CD4-positive, alpha-beta T cell treated with Interferon alpha-2 for 1 hour (primary cell): Measurements from ENCODE around the gene ZNF385C.

ENCODE experiments used
- DNase-seq, 2 donors: peaks; one replicate each; pipeline ENCODE4 v3.0.0-alpha.2; 2020 to 2022

The ZNF385C gene

GRCh38 chr17:42075789-42076188 lies 22.5 kb downstream of the ZNF385C start:
- DNase-seq, result no peak

GRCh38 chr17:42072323-42073187 lies 25.7 kb downstream of the ZNF385C start:
- DNase-seq, result no peak

DNA sequence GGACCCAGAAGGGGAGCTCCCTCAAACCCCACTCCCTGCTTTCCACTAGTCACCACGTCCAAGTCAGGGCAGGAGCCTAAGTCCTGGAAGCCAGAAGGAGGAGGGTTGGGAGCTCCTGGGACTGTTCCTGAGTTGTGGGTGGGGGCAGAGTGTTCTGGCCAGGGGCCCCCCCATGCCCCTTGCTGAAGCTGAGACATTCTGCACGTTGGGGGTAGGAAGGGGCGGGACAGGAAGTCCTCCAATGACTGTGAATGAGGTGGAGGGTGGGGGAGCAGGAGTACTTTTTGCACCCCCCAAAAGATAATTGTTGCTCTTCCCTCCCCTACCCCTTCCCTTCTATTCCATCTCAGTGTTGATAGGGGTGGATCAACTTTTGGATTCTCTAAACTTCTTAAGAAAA lies 26.5 kb downstream of the ZNF385C start:
- DNase-seq, result no peak

GRCh38 chr17:42068979-42069378 lies 29.3 kb downstream of the ZNF385C start:
- no peak for DNase-seq

DNA sequence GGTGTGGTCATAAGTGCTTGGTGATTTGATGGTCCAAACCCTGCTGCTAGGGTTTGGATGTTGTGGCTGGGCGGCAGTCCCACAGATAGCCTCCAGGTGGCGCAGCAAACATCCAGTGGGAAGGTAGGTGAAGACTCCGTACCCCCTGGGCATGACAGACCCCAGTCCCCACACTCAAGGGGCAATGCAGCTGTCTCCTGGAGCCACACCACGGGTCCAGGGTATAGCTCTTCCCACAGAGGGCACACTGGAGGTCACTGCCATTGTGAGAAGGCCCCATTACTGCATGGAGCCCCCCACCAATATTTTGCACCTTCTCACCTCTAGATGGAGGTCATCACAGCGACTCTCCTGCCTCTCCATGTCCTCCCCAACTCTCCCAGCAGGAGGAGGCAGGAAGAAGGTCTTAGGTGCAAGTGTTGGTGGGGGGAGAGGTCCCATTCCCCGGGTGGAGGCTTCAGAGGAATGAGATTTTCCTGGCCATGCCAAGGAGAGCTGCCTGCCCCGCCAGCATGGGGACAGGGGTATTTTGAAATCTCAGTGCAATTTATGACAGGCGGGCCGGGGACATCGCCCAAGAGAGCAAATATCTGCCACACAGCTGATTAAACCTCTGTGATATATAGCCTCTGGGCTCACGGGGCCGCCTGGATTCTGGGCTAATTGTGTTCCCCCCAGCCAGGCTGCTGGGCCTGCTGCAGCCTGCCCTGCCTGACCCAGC lies 30.7 kb downstream of the ZNF385C start:
- peak; percentile 62 to 73 for DNase-seq

- peak in 1 of 2 donors; percentile 12 for DNase-seq
These were observed 33.1 kb downstream of the ZNF385C start for GRCh38 chr17:42065201-42065600.

GRCh38 chr17:42062681-42063080 lies 35.6 kb downstream of the ZNF385C start:
- DNase-seq, result no peak

DNA sequence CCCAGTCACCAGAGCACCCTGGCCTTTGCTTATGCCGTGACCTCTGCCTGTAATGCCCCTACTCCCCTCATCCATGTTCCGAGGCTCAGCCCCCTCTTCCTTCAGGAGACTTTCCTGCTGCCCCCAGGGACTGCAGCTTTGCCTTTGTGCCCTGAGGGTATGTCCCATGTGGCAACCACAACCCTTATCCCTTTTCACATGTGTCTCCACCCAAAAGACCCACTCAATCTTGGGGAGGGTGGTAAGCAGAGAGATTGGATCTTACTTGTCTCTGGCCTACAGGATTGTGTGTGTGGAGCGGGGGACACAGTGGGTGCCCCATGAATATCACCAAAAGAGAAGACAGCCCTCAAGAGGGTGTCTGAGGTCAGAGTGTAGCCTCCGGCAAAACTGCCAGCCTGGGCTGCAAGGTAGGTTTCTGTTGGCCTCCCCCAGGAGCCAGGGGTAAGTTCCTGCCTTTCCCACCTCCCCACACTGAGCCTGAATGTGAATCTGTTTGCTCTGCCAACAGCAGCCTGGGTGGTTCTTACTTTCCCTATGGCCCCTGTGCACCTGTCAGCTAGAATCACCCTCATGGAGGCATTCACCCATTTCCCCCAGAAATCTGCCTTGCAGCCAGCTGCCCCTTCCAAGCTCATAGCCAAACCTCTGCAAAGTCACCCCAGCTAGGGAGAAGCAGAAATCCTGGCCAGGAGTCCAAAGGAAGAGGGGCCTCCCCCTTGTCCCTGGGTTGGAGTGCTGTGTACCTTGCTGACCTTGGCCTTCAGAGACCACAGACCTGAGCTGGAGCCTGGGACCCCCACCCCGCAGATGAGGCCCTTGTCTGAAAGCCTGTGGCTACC lies 36.4 kb downstream of the ZNF385C start:
- no peak for DNase-seq

DNA sequence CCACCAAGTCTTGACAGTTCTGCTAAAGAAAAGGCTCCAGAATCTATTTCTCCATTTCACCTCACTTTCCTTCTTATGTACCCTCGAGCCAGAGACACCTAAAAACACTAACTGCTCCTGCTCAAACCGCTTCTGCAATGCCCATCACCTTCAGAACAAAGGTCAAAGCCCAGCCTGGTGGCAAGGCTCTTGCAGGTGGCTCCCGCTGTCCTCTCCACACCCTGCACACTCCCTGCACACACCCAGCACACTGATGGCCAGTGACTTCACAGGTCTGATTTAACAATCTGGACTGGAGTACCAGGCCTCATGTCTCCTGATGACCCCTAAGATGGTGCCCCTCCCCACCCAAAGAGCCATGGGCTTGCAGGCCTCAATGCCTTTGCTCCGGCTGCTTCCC lies 38.0 kb downstream of the ZNF385C start:
- no peak for DNase-seq

DNA sequence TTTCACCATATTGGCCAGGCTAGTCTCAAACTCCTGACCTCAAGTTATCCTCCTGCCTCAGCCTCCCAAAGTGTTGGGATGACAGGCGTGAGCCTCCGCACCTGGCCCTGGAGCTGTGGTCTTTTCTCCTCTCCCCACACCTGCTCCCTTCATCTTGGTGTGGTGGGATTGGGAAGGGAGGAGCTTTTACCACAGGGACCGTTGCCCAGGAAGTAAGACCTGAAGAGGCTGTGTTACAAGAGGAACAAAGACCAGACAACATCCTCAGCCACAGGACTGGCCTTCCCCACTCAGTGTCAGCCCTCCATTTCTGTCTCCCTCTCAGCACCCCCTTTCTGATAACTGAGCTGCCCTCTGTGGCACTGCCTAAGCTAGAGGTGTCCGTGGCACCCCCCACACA lies 38.5 kb downstream of the ZNF385C start:
- DNase-seq, result no peak

DNA sequence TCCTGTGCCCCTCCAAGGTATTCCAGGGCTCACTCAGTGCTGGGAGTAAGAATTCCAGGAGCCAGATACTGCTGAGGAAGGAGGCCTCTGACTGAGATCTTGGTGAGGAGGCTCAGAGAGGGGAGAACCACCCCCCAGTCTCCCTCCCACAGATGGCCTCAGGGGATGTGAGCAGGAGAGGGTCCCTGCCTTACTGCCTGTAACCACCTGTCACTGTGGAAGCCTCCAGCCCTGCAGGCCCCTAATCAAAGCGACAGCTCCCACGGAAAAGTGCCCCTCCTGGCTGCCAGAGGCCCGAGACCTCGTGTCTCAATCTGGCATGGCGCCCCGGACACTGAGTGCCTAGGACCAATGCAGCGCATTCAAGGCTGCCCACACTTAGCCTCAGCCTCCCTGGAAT lies 40.2 kb downstream of the ZNF385C start:
- DNase-seq, result no peak

GRCh38 chr17:42056635-42057034 lies 41.6 kb downstream of the ZNF385C start:
- DNase-seq, result no peak

- DNase-seq, result no peak
These were observed 42.8 kb downstream of the ZNF385C start for GRCh38 chr17:42055496-42055895.

- no peak for DNase-seq
These were observed 43.2 kb downstream of the ZNF385C start for GRCh38 chr17:42055027-42055426.

- DNase-seq, result no peak
These were observed 44.4 kb downstream of the ZNF385C start for GRCh38 chr17:42053731-42054500.

DNA sequence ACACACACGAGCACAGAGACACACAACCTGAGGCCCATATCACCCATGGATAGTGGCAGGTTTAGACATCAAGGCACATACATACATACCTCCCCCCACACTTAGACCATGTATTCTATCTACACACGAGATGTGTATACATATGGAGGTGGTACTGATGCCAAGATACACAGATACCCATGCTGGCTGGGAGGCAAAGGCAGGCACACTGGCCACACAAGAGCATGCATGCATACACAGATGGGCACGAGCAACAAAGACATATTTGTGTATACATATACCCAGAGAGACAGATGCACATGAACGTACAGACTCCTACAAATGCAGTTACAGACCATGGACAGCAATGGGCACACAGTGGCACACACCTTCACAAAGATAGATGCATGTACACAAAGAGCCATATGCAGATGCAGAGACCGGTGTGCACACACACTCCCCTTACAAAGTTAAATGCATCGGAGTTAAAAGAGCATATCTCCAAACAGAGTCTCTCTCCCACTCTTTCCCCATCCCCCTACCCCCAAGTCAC lies 45.9 kb downstream of the ZNF385C start:
- no peak for DNase-seq

- DNase-seq, result no peak
These were observed 46.6 kb downstream of the ZNF385C start for GRCh38 chr17:42051645-42052044.

- no peak for DNase-seq
These were observed 47.3 kb downstream of the ZNF385C start for GRCh38 chr17:42051013-42051400.

DNA sequence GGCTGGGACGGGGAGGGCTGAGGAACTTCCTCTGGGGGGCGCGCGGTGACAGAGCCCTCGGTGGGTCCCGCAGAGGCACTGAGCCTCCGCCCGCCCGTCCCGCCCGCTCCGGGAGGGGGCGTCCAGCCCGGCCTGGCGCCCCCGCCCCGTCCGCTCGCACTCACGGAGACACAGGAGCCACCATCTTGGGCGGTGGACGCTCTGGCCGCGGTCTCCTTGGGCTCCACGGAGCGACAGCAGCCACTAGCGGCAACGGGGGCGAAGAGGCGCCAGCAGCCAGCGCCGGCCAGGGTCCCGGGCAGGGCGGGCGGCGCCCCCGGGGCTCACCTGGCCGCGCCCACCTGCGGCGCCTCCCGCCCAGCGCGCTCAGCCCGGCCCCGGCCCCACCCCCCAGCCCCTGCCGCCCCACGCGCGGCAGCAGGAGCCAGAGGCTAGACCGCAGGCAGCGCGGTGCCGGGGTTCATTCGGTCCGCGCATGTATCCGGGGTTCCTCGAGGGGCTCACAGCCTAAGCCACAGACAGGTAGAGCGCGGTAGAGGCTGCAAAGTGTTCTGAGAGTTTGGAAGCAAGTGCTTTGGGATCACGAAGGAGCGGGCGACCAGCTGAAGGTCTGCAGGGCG lies 47.8 kb downstream of the ZNF385C start, which contains the start of gene C17orf113:
Gene C17orf113, minus strand, starts transcription at position 209 of the 620 bp plus-strand sequence. CDS start 7,225 bp downstream, outside the sequence.
- peak; percentile 52 to 56 for DNase-seq

GRCh38 chr17:42049834-42050392 lies 48.4 kb downstream of the ZNF385C start:
- DNase-seq, result no peak

- no peak for DNase-seq
These were observed 50.9 kb downstream of the ZNF385C start for GRCh38 chr17:42047343-42047742.
